Stimulated activated CD8-positive, alpha-beta memory T cell treated with anti-CD3 and anti-CD28 coated beads, Interleukin-15, amount 100 ng/mL, for 4 hours (primary cell): Measurements from ENCODE around the gene TNFRSF19.

Experiments used
- DNase-seq, 2 donors: peaks; one replicate each; pipeline ENCODE4 v3.0.0-alpha.2; 2020; ENCODE audit warnings: low read depth in 2 of 2

Gene TNFRSF19

GRCh38 chr13:23605831-23606230, 35.6 kb downstream of the TNFRSF19 start:
- no peak for DNase-seq

GRCh38 chr13:23608138-23608537, 37.9 kb downstream of the TNFRSF19 start:
- DNase-seq, result no peak

- no peak for DNase-seq
These were observed 38.6 kb downstream of the TNFRSF19 start for GRCh38 chr13:23608701-23609413.

DNA sequence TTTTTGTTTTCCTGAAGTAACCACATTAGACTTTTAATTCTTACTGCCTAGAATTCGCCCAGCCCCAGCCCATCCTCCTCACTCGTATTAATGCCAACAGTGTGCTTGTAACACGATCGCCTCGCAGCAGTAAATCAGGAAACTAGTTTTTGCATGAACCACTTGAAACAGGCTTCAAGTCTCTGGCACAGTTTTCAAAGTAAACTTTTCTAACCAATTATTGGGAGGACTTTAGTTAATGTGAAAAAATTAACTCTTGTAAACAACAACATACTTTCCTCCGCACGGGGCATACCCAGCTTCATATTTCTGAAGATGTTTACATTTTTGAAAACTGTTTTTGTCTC, 39.2 kb downstream of the TNFRSF19 start:
- DNase-seq, result no peak

GRCh38 chr13:23609874-23610576, 39.8 kb downstream of the TNFRSF19 start:
- no peak for DNase-seq

- no peak for DNase-seq
These were observed 40.8 kb downstream of the TNFRSF19 start for GRCh38 chr13:23610966-23611491.

GRCh38 chr13:23612182-23612581, 42.0 kb downstream of the TNFRSF19 start:
- DNase-seq, result no peak

- no peak for DNase-seq
These were observed 42.5 kb downstream of the TNFRSF19 start for GRCh38 chr13:23612731-23613130.

- no peak for DNase-seq
These were observed 43.4 kb downstream of the TNFRSF19 start for GRCh38 chr13:23613596-23613995.

- no peak for DNase-seq
These were observed 45.3 kb downstream of the TNFRSF19 start for GRCh38 chr13:23615395-23616081.

DNA sequence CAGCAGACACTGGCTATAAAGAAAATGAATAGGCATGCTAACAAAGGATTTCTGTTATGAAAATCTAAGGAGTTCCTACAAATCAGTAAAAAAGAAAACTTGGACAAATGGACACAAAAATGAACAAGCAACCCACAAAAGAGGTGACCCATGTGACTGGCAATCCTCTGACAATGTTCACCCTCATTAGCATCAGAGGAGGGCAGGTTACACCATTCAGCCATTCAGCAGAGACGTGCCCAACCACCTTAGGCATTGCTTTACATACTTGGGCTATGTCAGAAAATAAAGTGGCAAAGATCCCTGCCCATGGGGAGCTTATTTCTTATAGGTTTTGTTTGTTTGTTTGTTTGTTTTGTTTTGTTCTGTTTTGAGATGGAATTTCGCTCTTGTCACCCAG, 46.0 kb downstream of the TNFRSF19 start:
- no peak for DNase-seq

- no peak for DNase-seq
These were observed 47.4 kb downstream of the TNFRSF19 start for GRCh38 chr13:23617551-23618024.

DNA sequence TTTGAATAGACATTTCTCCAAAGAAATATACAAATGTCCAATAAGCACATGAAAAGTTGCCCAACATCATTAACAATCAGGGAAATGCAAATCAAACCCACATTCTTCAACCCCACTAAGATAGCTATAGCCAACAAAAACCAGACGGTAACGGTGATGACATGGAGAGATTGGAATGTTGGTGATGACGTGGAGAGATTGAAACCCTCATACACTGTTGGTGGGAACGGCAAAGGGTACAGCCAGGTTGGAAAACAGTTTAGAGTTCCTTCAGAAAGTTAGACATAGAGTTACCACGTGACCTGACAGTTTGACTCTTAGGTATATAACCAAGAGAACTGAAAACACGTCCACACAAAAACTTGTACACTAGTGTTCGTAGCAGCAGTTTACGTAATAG, 48.1 kb downstream of the TNFRSF19 start:
- no peak for DNase-seq

DNA sequence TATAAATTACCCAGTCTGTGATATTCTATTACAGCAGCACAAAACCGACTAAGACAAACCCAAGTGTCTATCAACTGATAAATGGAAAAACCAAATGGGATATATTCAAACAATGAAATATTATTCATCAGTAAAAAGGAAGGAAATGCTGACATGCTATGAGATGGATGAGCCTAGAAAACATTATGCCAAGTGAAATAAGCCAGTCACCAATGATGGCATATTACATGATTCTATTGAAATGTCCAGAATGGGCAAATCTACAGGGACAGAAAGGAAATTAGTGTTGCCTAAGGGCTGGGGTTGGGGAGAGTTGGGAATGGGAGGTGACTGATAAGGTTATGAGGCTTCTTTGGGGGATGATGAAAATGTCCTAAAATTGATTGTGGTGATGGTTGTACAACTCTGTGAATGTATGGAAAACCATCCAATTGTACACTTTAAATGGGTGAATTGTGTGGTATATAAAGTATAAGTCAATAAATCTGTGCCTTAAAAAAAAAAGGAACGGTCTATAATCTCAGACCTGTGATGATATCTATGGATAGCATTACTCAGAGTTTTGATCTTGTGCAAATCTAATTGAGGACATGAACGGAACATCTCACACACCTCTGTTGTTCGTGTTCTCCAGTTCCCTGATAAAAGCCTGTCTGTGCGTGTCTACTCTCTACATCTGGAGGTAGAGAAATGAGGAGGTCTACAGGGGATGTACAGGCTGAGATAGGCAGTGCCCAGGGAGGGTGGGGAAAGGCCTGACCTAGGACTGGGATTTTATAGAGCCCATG, 49.0 kb downstream of the TNFRSF19 start:
- no peak for DNase-seq

DNA sequence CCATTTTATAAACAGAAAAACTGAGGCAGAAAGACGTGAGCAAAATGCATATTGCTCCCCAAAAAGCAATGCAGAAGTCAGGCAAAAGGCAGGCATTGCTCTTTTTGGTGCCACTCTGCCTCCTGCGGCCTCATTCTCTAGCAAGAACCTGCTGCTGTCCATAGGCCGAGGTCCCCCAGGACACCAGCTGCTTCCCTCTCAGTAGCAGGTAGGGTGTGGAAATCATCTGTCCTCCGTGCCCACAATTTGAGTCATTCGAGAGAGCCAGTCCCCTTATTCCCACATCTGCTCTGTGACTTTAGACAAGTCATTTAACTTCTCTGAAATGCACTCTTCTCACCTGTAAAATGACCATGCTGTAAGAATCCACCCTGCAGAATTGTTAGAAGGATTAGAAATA, 50.0 kb downstream of the TNFRSF19 start:
- DNase-seq, result no peak

- no peak for DNase-seq
These were observed 50.6 kb downstream of the TNFRSF19 start for GRCh38 chr13:23620613-23621315.

- no peak for DNase-seq
These were observed 51.1 kb downstream of the TNFRSF19 start for GRCh38 chr13:23621316-23621645.

DNA sequence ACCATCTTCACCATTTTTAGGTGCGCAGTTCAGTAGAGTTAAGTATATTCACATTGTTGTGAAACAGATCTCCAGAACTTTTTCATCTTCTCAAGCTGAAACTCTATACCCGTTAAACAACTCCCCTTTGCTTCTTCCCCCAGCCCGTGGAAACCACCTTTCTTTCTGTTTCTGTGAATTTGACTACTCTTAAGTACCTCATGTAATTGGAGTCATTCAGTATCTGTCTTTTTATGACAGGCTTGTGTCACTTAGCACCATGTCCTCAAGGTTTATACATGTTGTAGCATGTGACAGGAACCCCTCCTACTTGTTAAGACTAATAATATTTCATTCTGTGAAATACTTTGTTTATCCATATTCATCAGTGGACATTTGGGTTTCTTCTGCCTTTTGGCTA, 52.8 kb downstream of the TNFRSF19 start:
- no peak for DNase-seq

DNA sequence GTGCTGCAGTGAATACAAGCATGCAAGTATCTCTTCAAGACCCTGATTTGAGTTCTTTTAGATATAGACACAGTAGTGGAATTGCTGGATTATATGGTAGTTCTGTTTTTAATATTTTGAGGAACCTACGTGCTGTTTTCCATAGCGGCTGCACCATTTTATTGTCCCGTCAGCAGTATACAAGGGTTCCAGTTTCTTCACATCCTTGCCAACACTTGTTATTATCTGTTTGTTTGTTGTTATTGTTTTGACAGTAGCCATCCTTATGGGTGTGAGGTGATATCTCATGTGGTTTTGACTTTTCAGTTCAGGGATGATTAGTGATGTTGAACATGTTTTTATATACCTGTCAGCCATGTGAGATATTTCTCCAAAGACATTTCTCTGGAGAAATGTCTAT, 53.2 kb downstream of the TNFRSF19 start:
- no peak for DNase-seq

DNA sequence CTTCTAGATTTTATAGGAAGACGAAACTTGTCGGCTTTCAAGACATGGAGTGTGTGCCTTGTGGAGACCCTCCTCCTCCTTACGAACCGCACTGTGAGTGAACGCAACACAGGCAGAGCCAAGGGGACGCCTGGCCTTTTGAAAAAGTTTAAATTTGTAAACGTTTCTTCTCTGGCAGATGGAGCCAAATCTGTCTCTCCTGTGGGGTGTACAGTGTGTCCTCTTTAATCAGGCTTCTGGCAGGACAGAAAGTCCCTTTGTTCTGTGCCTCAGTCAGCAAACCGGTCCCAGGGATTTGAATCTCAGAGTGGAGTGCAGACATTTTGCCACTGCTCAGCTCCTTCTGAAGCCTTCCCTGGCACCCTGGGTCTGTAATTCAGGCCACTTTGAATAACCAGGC, 56.5 kb downstream of the TNFRSF19 start:
- DNase-seq, result no peak

- DNase-seq, result no peak
These were observed 57.2 kb downstream of the TNFRSF19 start for GRCh38 chr13:23627410-23627809.
